HG02981 (cell line): ENCODE data around the gene SLC12A7.

ENCODE experiments used
- ATAC-seq: cut with Tn5 transposase; IDR thresholded peaks from one replicate; pipeline ENCODE4 v1.9.1; 2021; ENCODE audit warnings: mild to moderate bottlenecking, moderate library complexity; ENCODE audit not compliant: unreplicated experiment

SLC12A7 gene

DNA sequence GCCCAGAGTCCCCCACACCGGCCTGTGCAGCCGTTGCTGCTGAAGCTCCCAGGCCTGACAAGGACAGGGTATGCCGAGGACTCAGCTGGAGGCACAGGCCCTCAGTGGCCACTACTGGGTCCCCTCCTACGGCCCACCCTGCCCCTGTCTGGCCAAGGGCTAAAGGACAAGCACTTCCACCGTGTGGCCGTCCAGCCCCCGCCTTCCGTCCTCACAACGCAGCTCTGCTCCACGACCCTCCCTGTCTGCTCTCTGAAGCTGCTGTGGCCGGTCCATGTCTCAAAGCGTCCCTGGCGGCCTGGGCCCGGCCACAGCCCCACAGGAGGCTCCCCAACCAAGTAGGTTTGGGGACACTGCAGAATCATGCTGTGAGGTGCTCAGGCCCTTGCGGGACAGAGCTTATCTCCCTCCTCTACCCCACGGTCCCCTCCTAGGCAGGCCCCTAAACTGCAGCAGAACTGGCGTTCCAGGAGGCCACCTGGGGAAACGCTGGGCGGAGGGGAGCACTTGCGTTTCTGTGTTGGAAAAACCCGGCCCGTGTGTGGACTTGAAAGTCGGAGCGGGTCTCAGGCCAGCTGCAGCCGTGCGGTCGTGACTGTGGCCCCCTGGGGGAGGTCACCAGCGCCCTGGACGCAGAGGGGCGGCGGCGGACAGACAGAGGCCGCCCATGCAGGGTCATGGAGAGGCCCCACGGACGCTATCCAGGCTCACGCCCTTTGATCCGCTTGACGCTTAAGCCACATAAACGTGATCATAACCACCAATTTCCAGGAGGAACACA is 57.7 kb downstream of the SLC12A7 start:
- ATAC-seq: no peak

DNA sequence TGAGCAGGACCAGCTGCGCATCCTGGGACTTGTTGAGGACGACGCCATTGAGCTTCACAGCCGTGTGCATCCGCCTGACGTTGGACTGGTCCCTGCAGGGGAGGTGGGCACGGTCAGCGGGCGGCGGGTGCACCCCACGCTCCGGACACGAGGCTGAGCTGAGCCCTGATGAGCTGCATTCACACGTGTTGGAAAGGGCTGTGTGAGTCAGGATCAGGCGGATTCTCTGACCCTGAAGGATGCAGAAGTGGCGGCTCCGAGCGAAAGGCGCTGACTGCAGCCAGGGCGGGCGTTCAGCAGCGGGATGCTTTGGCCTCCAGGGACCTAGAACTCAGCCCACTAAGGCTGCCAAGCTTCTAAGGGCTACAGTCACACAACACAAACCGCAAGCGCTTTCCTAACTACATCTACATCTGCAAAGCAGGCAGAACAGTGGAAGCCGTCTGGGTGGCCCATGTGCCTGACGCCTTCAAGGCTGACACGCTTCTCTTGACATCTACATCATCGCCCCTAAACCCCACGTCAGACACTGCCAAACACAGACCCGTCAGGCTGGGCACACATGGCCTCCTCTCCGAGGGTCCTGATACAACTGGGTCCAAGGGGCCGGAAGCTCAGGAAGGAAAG is 58.4 kb downstream of the SLC12A7 start:
- no peak for ATAC-seq

GRCh38 chr5:1052641-1053390 is 59.0 kb downstream of the SLC12A7 start:
- ATAC-seq: no peak

GRCh38 chr5:1052076-1052475 is 59.8 kb downstream of the SLC12A7 start:
- no peak for ATAC-seq

DNA sequence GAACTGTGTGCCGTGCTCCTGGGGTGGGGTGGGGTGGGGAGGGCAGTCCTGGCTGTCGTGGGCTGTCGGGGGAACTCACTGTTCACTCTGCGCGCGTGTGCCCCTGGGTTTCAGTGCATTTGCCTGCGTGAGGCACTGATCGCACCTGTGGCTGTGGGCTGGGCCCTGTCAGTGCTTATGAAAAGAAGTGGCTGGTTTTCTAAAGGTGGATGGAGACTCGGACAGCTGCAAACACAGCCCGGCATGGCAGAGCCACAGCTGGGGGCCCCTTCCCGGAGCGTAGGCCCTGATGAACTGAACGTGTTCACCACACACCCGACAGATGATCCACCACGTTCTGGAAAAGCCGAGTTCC is 60.5 kb downstream of the SLC12A7 start:
- ATAC-seq: no peak

- no peak for ATAC-seq
Observed at GRCh38 chr5:1050423-1051365, 61.2 kb downstream of the SLC12A7 start.

- ATAC-seq: no peak
Observed at GRCh38 chr5:1048861-1049838, 62.7 kb downstream of the SLC12A7 start.

DNA sequence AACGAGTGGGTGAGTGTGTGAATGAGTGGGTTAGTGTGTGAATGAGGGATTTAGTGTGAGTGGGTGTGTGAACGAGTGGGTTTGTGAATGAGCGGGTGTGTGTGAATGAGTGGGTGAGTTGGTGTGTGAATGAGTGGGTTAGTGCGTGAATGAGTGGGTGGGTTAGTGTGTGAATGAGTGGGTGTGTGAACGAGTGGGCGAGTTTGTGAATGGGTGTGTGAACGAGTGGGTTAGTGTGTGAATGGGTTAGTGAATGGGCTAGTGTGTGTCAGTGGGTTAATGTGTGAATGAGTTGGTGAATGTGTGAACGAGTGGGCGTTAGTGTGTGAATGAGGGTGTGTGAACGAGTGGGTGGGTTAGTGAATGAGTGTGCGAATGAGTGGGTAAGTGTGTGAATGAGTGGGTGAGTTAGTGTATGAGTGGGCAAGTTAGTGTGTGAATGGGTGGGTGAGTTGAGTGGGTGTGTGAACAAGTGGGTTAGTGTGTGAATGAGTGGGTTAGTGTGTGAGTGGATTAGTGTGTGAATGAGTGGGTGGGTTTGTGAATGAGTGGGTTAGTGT is 63.6 kb downstream of the SLC12A7 start:
- ATAC-seq: no peak

DNA sequence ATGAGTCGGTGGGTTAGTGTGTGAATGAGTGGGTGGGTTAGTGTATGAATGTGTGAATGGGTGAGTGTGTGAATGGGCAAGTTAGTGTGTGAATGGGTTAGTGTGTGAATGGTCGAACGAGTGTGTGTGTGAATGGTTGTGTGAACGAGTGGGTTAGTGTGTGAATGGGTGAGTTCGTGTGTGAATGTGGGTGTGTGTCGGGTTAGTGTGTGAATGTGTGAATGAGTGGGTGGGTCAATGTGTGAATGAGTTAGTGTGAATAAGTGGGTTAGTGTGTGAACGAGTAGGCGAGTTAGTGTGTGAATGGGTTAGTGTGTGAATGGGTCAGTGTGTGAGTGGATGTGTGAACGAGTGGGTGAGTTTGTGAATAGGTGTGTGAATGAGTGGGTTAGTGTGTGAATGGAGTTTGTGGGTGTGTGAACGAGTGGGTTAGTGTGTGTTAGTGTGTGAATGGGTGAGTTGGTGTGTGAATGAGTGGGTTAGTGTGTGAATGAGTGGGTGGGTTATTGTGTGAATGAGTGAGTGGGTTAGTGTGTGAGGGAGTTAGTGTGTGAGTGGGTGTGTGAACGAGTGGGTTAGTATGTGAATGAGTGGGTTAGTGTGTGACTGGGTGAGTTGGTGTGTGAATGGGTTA is 64.4 kb downstream of the SLC12A7 start:
- no peak for ATAC-seq

GRCh38 chr5:1045960-1046560 is 65.8 kb downstream of the SLC12A7 start:
- no peak for ATAC-seq

- no peak for ATAC-seq
Observed at GRCh38 chr5:1044117-1044516, 67.7 kb downstream of the SLC12A7 start.

DNA sequence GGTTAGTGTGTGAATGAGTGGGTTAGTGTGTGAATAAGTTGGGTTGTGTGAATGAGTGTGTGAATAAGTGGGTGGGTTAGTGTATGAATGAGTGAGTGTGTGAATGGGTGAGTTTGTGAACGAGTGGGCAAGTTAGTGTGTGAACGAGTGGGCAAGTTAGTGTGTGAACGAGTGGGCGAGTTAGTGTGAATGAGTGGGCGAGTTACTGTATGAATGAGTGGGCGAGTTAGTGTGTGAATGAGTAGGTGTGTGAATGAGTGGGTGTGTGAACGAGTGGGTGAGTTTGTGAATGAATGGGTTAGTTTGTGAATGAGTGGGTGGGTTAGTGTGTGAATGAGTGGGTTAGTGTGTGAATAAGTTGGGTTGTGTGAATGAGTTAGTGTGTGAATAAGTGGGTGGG is 68.5 kb downstream of the SLC12A7 start:
- no peak for ATAC-seq

GRCh38 chr5:1042626-1043025 is 69.2 kb downstream of the SLC12A7 start:
- no peak for ATAC-seq

- ATAC-seq: no peak
Observed at GRCh38 chr5:1041225-1042143, 70.4 kb downstream of the SLC12A7 start.

- no peak for ATAC-seq
Observed at GRCh38 chr5:1040571-1040970, 71.3 kb downstream of the SLC12A7 start.

- ATAC-seq: no peak
Observed at GRCh38 chr5:1039706-1040260, 72.1 kb downstream of the SLC12A7 start.

DNA sequence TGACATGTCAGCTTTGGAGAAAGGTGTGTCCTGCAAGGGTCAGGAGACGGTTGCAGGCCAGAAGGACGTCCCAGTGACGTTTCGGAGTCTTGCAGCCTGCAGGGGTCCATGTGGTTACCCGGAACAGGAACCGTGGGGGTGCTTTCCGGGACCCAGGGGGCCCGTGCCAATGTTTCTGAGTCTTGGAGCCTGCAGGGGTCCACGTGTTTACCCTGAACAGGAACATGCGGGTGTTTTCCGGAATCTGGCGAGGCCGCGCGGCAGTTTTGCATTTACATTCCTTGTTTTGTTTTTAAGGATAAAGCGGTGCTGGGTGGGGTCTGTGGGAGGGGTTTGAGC is 72.7 kb downstream of the SLC12A7 start:
- no peak for ATAC-seq
